Tibial nerve (tissue), 4 donors: ENCODE data around the gene MGLL.

Source experiments
- EP300 ChIP-seq, 2 donors: sonication (generic); formaldehyde crosslinking; IDR thresholded peaks; one replicate each; pipeline ENCODE4 v1.6.1; 2017; ENCODE audit warnings: antibody characterized with exemption in 2 of 2, mild to moderate bottlenecking in 1 of 2
- POLR2A ChIP-seq, 2 donors: fragments of 450-650 bp; IDR thresholded peaks; one replicate each; pipeline ENCODE4 v1.6.1; 2017; ENCODE audit warnings: antibody characterized with exemption in 2 of 2, mild to moderate bottlenecking in 2 of 2, moderate library complexity in 2 of 2
- TF ChIP-seq, protein P1 (sequence below), 5 experiments: fragments of 200-600 bp in 3 of 5; fragments of 450-650 bp in 2 of 5; sonication (generic) in 3 of 5; IDR thresholded peaks; one replicate each; pipeline ENCODE4 v1.5.1; 2016 to 2019; ENCODE audit warnings: antibody characterized with exemption in 5 of 5, mild to moderate bottlenecking in 3 of 5, moderate library complexity in 2 of 5

DNA sequence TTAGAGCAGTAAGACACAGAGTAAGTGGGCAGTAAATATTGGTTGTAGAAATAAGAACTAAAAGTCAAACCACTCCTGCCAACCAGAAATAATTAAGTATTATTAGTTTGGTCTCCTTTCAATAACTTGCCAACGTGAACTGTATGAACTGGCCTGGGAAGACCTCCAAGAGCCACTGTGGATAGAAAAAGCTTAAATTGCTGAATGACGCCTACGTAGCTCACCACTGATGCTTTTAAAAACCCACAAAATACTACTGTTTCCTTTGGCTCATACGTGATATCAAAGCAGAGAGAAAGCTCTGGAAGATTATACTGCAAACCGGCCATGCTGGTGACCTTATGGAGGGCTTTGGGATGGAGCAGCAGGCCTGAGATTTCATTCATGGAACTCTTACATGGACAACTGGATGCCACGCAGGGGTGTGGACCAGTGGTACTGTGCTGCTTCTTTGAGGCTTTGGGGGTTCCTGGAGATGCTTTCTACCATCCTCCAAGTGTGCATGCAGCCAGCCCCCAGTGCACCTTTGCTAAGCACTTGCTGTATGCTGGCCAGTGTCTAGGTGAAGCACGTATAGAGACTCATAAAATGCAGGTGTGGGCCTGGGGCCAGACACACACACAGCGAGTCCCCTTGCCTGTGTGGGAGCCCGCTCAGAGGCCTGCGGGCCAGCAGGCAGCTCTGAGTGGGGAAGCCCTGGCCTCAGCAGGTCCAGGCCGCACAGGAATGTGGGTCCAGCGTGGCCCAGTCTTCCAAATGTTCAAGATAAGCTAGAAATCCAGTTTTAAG, 82.8 kb downstream of the MGLL start:
- TF ChIP-seq, protein P1, sequence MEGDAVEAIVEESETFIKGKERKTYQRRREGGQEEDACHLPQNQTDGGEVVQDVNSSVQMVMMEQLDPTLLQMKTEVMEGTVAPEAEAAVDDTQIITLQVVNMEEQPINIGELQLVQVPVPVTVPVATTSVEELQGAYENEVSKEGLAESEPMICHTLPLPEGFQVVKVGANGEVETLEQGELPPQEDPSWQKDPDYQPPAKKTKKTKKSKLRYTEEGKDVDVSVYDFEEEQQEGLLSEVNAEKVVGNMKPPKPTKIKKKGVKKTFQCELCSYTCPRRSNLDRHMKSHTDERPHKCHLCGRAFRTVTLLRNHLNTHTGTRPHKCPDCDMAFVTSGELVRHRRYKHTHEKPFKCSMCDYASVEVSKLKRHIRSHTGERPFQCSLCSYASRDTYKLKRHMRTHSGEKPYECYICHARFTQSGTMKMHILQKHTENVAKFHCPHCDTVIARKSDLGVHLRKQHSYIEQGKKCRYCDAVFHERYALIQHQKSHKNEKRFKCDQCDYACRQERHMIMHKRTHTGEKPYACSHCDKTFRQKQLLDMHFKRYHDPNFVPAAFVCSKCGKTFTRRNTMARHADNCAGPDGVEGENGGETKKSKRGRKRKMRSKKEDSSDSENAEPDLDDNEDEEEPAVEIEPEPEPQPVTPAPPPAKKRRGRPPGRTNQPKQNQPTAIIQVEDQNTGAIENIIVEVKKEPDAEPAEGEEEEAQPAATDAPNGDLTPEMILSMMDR (IDR thresholded peaks at IDR 0.05): no peak
- TF ChIP-seq EP300 (IDR thresholded peaks at IDR 0.05) (no peak), POLR2A (IDR thresholded peaks at IDR 0.05) (no peak)
